Measurements from ENCODE around the gene SORCS3.

SORCS3 gene

DNA sequence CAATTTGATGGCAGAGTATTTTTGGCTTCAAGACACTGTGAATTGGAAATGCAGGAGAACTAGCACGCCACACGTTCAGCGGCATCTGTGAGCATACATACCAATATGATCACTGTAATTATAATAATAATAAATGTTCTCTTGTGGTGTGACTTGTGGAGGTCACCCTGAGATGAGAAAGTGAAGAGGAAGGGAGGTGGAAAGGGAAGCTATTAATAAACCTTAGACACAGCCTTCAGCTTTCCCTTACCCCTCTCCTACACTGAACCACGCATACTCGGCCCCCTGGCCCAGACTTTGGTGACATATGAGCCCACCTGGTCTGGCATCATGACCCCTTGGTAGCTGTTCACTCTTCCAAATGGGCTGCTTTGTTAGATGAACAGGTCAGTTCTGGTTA is 139.1 kb downstream of the SORCS3 start:
- no peak for DNase-seq

DNA sequence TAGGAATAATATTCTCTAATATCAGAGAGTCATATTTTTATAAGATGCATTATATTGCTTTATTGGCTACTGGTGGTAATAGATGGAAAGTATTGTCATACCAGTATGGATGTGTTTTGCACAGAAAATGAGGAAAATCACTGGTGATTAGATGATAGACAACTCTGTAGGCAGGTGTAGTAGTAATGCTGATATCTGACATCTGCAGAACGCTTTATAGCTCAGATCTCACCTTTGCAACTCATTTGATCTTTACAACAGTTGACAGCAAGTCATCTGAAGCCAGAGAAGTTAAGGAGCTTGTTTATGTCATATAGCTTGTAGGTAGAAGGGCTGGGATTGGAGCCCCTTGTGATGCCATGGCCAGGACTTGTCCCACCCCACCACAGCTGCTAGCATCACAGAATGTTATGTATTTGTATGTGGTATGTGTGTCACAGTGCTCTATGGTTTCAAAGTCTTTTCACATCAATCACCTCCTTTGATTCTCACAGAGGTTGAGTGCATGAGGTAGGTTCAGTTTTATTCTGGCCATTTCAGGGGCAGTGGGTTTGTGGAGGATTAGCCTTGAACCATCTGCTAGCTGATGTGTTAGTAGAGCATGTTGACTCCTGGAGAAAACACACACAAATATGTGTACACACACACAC is 140.0 kb downstream of the SORCS3 start:
- DNase-seq: no peak

DNA sequence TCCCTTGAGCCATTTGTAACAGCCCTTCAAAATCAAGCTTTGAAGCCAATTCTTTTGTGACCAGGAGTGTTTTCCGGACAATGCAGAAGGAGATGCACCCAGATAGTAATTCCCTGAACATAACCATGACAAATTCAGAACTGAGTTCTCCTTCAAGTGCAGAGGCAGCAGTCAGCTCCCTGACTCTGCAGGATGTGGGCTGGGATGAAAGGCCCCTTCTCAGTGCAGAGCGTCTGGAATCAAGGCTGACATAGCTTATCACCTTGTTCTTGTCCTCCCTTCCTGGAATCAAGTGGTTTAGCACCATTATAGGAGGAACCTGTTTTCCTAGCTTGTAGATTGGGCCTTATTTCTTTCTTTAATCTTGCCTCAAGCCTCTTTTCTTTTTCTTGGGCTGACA is 143.4 kb downstream of the SORCS3 start:
- no peak for DNase-seq

DNA sequence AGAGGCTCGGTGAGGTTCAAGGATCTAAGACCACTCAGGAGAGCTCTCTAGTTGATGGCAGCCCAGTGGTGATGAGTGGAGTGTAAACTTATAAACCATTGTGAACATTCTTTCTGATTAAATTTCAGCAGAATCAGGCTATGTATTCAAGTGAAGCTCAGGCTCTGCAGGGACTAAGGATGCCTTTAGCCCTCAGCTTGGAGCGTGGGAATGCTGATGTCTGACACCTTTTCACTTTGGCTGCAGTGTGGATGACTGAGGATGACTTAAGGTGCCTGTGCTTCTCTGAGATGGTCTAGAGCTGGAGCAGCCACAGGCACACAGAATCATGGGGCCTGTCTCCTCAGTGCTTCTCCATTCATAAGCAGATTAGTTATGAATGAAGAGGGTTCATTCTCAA is 150.4 kb downstream of the SORCS3 start:
- DNase-seq: no peak

DNA sequence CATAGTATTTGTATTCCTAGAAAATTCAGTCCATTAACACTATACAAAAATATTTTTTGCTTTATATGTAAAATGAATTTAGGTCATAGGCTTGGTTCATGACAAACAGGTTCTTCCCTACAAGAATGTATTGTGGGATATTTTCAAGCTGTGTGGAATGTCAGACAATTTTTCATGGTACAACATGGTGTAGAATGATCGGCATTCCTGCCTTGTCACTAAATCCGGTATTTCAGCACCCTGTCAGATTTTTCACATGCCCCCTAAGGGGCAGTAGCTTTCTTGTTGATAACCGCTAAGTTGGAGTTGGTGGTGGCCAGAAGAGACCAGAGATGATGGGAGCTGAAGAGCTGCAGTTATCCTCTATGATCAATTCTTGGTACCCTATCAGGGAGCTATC is 154.3 kb downstream of the SORCS3 start:
- DNase-seq: no peak

DNA sequence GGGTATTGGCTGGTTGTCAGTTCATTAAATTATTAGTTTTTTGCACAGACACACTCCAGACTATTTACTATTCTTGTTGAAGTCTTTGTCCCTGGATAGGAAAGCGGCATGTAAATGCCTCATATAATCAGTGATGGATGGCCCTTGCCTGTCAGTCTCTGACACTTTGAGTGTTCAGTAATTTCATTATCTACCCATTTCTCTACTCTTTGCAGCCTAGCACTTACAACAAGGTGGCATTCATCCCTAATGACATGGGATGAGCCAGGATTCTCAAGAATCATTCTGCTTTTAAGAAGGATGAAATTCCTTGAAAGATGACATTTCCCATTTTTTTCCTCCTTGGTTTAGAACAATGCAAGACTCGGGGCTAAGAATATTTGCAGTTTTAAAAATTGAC is 155.7 kb downstream of the SORCS3 start:
- DNase-seq: no peak

DNA sequence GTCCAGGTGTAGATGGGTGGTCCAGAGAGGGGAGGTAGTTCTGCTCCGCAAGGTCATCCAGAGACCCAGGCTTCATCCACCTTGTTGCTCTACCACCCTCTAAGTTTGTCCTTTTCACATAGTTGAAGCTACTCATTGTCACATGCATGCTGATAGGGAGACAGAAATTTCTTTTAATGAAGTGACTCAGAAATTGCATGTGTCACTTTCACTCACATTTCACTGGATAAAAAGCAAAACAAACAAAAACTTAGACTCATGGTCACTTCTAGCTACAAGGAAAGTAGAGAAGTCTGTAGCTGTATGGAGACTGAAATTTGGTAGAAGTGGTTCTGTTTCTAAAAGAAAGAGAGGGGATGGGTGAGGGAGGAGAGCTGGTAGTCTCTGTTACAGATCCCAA is 161.9 kb downstream of the SORCS3 start:
- DNase-seq: no peak

DNA sequence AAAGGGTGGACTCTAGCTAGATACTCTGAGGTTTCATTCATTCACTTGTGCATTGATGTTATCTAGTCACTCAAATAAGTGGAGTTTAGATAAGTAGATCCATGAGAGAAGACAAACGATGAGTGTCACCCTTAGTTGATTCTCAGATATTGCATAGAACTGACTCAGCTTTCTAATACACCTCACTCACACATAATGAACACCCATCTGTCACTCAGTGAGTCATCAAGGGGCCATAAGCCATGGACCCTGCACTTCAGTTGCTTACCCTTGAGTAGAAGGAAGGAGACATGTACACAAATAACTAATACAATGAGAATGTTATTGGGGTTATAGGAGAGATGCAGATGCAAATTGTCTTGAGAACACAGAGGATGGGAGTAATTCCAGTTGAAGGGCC is 163.8 kb downstream of the SORCS3 start:
- DNase-seq: no peak

DNA sequence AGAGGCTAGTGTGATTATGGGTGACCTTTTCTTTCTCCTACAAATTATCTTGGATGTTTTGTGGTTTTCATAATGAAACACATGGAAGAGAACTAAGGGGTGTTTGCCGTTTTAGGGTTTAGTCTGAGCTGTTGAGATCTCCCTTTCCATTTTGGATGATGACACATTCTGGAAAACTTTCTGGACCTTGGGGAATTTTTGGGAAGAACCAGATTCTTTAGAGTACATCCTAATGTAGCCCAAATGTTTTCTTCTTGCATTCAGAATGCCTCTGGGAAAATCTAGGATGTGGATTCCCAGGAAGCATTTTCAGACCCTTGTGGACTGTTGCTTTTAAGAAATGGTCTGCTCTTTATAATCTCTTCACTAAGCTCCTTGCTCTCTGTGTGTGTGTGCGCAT is 165.7 kb downstream of the SORCS3 start:
- DNase-seq: no peak

DNA sequence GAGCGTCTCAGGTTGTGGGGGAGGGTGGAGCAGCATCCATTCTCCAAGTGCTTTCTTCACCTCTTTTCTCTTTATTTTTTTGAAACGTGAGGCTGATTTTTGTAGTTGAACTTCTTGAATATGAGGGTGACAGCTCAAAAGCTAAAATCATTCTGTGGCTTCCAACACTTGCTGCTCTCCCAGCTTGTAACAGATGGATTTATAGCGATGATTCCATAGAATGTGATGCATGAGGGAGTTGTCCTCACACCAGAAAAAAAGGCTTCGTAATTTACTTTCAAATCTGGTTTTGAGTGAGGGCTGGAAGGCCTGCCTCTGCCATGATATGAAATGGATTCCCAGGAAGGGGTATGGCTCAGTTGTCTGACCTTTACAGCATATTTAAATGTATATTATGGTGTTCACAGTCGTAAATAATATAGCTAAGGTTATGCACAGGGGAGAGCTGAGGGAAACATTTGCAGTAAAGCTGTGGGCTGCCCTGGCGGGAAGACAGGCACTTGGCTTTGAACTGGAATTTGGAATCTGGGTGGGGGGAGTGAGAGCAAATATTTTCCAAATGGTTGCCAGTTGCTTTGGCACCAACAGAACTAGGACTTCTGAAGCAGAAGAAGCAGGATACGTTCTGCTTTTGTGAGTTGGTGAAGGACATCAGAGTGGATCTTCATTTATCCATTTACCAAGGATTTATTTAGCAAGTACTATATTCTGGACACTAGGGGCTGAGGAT is 166.7 kb downstream of the SORCS3 start:
- no peak for DNase-seq

DNA sequence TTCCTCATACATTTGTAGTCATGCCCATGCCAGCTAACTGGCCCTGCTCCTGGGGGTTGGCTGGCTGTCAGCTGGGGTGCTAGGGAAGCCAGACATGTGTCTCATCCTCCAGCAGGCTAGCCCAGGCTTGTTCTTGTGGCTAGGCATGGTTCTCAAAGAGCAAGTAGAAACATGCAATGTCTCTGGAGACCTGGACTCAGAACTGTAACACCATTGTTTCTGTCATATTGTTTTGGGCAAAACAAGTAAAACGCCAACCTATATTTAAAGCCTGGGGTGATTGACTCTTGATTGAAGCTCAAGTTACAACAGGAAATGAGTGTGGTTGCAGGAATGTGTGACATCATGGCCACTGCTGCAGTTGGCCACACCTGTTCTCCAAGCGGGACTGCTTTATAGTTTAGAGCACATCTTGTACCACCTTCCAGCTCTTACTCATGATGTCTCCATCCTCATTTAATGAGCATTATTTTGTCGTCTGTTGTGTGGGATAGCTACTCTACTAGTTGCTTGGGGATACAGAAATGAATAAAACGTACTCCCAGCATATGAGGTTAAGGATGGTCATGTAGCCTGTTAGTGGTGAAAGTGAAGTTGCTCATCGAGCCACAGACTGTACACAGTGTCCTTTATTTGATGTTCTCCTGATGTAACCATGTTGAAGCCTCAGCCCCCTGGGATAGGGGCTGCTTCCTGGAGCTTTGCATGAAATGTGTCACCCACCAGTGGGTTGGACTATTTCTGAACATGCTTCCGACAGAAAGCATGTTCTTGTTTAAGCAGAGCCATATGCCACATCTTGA is 168.4 kb downstream of the SORCS3 start:
- DNase-seq: no peak

DNA sequence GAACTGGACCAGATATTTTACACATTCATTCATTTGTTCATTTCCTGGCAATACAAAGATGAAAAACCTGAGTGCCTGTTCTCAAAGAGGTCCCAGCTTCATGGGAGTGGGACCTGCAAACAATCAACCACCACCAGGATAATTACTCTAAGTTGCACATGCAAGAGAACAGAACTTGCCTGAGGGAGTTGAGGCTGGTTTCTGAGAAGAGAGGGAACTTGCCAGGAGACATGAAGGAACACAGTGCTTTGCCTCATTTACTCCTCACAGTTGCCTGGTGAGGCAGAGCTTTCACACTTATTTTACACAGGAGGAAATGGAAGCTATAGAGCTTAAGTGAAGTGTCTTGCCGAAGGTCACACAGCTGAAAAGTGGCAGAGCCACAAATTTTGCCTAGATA is 170.1 kb downstream of the SORCS3 start:
- DNase-seq: no peak

DNA sequence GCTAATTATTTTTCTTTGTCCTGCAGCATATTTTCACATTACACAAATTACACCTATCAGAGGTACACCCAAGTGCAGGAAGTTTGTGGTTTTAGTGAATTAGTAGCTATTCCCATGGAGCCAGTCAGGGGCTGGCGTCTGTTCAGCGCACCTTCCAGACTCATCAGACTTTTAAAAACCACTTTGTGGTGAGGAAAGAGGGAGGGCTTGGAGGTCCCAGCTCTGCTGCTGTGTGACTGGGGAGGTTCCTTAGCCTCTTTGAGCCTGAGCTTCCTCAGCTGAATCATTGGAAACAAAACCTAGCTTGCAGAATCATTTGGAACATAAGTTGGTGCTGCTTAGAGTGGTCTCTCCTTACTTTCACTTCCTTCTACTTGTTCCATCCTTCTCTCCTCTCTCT is 175.4 kb downstream of the SORCS3 start:
- DNase-seq: no peak

DNA sequence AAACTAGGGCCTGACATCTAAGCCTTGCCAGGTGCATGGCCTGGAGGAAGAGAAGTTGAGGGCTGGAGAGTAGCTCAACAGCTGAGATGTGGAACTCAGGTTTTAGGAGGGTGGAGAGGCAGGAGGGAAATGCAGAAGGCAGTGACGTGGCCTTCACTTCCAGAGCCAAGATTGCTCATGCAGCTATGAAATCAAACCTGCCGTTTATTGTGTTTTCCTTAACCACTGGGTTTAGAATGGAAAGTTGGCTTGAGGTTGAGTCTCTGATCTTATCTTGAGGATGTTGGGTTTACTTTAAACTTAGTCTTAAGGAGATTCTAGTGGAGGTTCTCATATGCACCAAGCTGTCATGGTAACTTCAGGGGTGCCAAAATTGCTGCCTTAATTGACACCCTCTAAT is 178.6 kb downstream of the SORCS3 start:
- no peak for DNase-seq

DNA sequence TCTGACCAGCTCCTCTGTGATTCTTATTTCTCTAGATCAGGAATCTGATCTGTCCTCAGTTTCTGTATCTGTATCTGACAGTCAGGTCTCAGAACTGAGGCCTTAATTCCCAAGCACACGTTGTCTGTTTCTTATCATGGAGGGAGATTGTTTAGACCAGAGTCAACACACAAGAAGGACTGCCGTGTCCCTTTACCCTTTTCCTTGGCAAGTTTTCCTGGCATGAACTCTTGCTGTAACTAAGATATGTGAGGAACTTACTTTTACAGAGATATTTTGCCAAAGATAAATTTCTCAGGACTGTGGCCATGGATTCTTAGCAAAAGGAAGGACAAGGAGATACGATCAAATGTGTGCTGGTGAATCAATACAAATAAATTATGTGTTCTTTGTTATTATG is 181.0 kb downstream of the SORCS3 start:
- DNase-seq: no peak

DNA sequence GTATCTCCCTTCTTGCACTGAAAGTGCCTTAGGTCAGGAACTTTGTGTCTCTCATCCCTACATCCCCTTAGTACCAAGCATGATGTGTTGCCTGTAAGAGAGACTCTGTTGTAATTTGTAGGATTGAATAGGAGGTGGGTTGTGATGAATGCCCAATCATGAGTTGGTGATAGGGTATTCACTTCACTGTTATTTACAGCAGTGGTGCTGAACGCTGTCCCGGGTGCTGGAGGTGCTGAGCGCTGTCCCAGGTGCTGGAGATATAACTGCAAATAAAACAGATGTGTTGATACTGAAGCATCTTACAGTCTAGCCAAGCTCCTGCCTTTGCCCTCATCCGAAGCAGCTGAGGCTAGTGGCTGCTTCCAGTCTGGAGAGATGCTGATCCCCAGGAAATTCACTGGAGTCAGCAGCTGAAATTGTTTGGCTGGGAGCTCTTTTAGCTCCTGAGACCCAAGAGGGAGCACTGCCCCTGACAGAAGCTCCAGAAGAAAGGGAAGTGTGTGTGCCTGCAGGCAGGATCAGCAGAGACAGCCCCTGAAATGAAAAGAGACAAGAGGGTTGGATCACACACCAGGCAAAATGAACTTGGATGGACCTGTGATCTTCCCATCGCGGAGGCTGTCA is 183.4 kb downstream of the SORCS3 start:
- no peak for DNase-seq

DNA sequence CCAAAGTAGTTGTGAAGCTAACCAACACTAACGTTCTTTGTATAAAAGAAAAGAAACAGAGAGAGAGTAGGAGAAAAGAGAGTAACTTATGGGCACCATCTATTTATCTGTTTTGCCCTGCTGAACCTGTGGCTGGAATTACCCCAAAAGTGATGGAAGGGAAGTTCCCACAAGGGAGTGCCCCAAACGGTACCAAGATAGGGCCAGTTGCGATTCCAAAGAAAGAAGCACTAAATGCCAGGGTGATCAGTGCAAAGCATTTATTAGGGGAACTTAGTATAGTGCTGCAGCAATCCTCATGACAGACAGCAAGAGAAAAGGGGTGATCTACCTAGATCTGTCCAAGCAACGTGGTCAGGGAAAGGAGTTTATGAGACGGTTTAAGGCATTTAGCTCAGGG is 190.2 kb downstream of the SORCS3 start:
- DNase-seq: no peak

DNA sequence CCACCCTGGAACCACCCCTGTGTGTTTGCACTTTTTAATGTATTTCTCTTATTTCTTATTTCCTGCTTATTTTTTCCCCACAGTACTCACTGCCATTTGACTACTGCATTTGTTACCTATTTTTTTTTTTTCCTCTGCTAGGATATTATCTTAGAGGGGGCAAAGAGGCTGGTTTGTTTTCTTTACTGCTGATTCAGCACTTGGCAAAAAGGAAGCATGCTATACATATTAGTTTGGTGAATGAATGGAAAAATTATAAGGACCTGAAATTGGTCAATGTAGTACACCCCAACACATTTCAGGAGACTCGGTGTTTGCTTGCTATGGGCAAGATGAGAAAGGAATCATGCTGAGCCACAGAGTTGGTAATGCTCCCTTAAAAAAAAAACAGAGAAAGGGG is 193.5 kb downstream of the SORCS3 start:
- DNase-seq: no peak

DNA sequence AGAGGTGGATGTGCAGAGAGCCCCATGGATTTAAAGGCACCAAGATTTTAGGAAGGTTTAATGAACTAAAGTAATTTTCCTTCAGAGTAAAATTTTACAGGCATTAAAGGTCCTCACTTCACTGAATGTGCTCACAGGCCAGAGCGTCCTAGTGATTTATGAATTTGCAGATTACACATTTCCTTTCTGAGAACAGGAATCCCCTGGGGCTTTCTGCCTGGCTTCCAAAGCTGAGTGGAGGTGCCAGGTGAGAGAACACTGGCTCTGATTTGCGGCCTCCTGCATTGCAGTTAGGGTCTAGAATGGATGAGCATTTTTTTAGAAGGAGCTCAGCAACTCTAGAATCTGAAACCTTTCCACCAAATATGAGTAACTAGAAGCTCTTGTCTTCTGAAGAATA is 194.3 kb downstream of the SORCS3 start:
- DNase-seq: no peak

DNA sequence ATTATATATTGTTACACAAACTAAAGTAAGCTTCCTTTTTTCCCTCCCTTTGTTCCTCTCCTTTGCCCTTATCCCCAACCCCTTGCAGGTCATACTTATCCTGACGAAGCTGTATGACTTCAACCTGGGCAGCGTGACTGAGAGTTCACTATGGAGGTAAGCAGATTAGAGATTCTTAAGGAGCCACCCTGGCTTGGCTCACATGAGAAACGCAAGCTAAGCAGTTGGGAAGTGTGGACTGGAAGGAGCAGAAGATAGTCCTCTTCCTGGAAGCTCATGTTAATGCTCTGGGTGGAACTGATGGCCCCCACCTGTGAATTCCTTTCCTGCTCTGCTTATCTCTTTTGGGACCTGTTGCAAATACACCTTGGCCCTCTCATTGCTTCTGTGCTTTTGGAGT is 201.6 kb downstream of the SORCS3 start:
- no peak for DNase-seq

DNA sequence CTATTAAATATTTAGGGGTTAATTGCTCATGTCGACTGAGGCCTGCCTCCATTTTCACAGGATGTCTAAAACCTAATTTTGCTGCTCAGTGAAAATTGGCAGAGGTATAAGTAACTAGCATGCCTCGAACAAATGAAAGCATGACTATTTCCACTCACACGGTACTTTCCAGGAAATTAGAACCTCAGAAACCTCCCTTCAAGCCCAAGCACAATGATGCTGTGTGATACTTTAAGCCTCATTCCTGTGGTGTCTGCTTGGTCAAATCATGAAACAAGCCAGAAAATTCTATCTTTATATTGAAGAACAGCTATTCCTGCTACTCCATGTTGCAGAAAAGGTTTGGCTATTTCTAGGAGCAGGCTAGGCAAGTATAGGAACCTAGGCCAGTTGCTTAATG is 203.0 kb downstream of the SORCS3 start:
- no peak for DNase-seq

DNA sequence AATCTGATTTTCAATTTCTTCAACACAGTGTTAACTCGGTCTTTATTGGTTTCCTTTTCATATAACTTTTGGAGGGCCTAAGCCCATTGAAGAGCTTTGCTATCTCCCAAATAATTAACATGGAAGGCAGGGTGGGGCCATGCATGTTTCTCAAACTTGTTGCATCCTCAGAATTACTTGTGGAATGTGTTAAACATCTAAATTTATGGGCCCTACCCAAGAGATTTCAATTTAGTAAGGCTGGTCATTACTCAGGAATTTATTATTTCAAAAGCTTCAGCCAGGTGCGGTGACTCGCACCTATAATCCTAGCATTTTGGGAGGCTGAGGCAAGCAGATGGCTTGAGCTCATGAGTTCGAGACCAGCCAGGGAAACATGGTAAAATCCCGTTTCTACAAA is 208.9 kb downstream of the SORCS3 start:
- no peak for DNase-seq

DNA sequence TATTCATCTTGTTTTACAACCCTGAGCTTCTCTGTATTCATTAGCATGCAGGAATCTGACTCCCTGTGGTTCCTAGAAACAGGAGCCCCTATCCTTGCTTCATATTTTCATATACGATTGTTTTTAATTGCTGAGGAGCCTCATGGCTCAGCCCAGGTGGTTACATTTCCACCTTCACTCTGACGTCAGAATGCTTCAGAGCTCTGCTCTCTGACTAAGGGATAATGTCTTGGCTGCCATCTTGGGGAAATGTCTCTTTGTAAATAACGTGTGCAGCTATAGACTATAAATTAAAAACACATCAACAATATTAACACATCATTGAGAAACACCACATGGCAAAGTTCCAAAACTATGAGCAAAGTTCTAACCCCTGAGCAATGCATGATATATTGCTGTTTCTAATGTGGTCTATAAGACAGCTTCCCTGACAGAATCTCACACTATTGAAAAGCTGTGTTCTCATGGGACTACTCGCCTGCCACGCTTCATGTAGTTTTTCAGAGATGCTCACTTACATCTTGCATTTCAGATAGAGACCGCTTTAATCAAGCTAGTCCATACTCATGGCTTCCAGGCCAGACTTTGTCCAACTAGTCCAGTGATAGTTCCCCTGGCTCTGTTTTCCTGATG is 227.0 kb downstream of the SORCS3 start:
- DNase-seq: no peak
